A549 (cell line): ENCODE data around the gene CALCOCO1. TPM values are rescaled to one million over a fixed set of nuclear protein-coding genes. Genes with fewer than 3 reads are reported as not detected.

ENCODE experiments used
- ATAC-seq, 2 experiments: fragments of 200-7000 bp in 1 of 2; fragments of >200 bp in 1 of 2; cut with Nextera tagmentation in 1 of 2; cut with Tn5 transposase in 1 of 2; 3 replicates each; pipeline versions ENCODE4 v1.8.0 to v1.9.1; 2018 to 2020; ENCODE audit warnings: mild to moderate bottlenecking in 1 of 2, moderate library complexity in 1 of 2
- CTCF ChIA-PET: fragments of 300-600 bp; sonication (Branson Sonifier 250); formaldehyde crosslinking; extraction: SDS; loops from one replicate; lab custom pipeline; 2021; ENCODE audit warnings: antibody characterized with exemption, inconsistent platforms; lab: Yijun Ruan, JAX
- POLR2A ChIA-PET: fragments of 350-600 bp; formaldehyde crosslinking; extraction: SDS; loops from one replicate; lab custom pipeline; 2021; ENCODE audit warnings: antibody characterized with exemption, inconsistent platforms; lab: Yijun Ruan, JAX
- DNase-seq, 2 experiments: peaks; one replicate each; pipeline versions ENCODE4 v3.0.0 to v3.0.0-alpha.2; 2011 to 2016; ENCODE audit warnings: low read depth in 1 of 2, low spot score in 1 of 2
- FAIRE-seq: peaks from 2 replicates; lab custom pipeline; 2011; peaks lifted over from hg19 to GRCh38; lab: Jason Lieb, UNC
- H3K27ac ChIP-seq, 2 experiments: fragments of >200 bp; sonication (Bioruptor Twin); formaldehyde crosslinking; 3 replicates each; pipeline ENCODE4 v1.5.1; 2016 to 2017
- H3K4me1 ChIP-seq: fragments of >200 bp; sonication (Bioruptor Twin); formaldehyde crosslinking; 3 replicates; pipeline ENCODE4 v1.6.1; 2016
- H3K4me2 ChIP-seq: fragments of >200 bp; sonication (Bioruptor Twin); formaldehyde crosslinking; 3 replicates; pipeline ENCODE4 v1.6.1; 2016
- H3K4me3 ChIP-seq: fragments of >200 bp; sonication (Bioruptor Twin); formaldehyde crosslinking; 3 replicates; pipeline ENCODE4 v1.5.1; 2016
- H3K9me3 ChIP-seq: fragments of >200 bp; sonication (Bioruptor Twin); formaldehyde crosslinking; 3 replicates; pipeline ENCODE4 v1.6.1; 2016
- ATOH8 ChIP-seq: fragments of 250-450 bp; sonication (Bioruptor Pico); IDR thresholded peaks from 2 replicates; pipeline ENCODE4 v1.5.0; 2020; ENCODE audit warnings: low read depth, mild to moderate bottlenecking, moderate library complexity
- BCL3 ChIP-seq: fragments of >200 bp; sonication (Bioruptor Twin); formaldehyde crosslinking; IDR thresholded peaks from 3 replicates; pipeline ENCODE4 v1.6.1; 2016
- CBX2 ChIP-seq: fragments of 200-600 bp; sonication (generic); IDR thresholded peaks from 2 replicates; pipeline ENCODE4 v1.6.1; 2016; ENCODE audit warnings: low read depth, mild to moderate bottlenecking, borderline replicate concordance
- CBX8 ChIP-seq: fragments of 200-600 bp; sonication (generic); IDR thresholded peaks from 2 replicates; pipeline ENCODE4 v1.6.1; 2016
- CHD2 ChIP-seq: fragments of 150-350 bp; IDR thresholded peaks from 2 replicates; pipeline ENCODE4 v1.6.1; 2014; ENCODE audit warnings: low read length; ENCODE audit not compliant: partially characterized antibody
- CTCF ChIP-seq: fragments of >200 bp; sonication (Bioruptor Twin); formaldehyde crosslinking; IDR thresholded peaks from 3 replicates; pipeline ENCODE4 v1.5.1; 2016
- E2F6 ChIP-seq: IDR thresholded peaks from 2 replicates; pipeline ENCODE4 v1.6.1; 2012; ENCODE audit warnings: low read depth, borderline replicate concordance
- EHF ChIP-seq: fragments of 250-450 bp; sonication (Bioruptor Pico); IDR thresholded peaks from 2 replicates; pipeline ENCODE4 v1.5.0; 2020; ENCODE audit warnings: mild to moderate bottlenecking
- ELK1 ChIP-seq: fragments of 150-350 bp; IDR thresholded peaks from 2 replicates; pipeline ENCODE4 v1.6.1; 2014; ENCODE audit warnings: low read depth, mild to moderate bottlenecking, low read length
- EP300 ChIP-seq, 2 experiments: fragments of >200 bp; sonication (Bioruptor Twin); formaldehyde crosslinking; IDR thresholded peaks; 2 replicates in 1 of 2; 3 replicates in 1 of 2; pipeline ENCODE4 v1.6.1; 2016 to 2017
- HEYL ChIP-seq: fragments of 250-450 bp; sonication (Bioruptor Pico); IDR thresholded peaks from 2 replicates; pipeline ENCODE4 v1.8.0; 2021; ENCODE audit warnings: mild to moderate bottlenecking, moderate library complexity
- HMGXB4 ChIP-seq: fragments of 250-450 bp; sonication (Bioruptor Pico); IDR thresholded peaks from 2 replicates; pipeline ENCODE4 v1.5.0; 2021; ENCODE audit warnings: mild to moderate bottlenecking, moderate library complexity, borderline replicate concordance
- HOXA7 ChIP-seq: fragments of 250-450 bp; sonication (Bioruptor Pico); IDR thresholded peaks from 2 replicates; pipeline ENCODE4 v1.5.0; 2020; ENCODE audit warnings: mild to moderate bottlenecking, moderate library complexity
- JUNB ChIP-seq: fragments of >200 bp; sonication (Bioruptor Twin); formaldehyde crosslinking; IDR thresholded peaks from 2 replicates; pipeline ENCODE4 v1.6.1; 2016
- KDM1A ChIP-seq: fragments of 200-600 bp; sonication (generic); IDR thresholded peaks from 2 replicates; pipeline ENCODE4 v1.6.1; 2016; ENCODE audit warnings: low read depth, mild to moderate bottlenecking
- MAX ChIP-seq: IDR thresholded peaks from 2 replicates; pipeline ENCODE4 v1.6.1; 2012
- MAZ ChIP-seq: fragments of 150-350 bp; IDR thresholded peaks from 2 replicates; pipeline ENCODE4 v1.6.1; 2014; ENCODE audit warnings: antibody characterized with exemption, low read depth, low read length, borderline replicate concordance
- NFE2L2 ChIP-seq: fragments of 150-350 bp; conservative IDR thresholded peaks from 2 replicates; pipeline ENCODE4 v1.6.1; 2014; ENCODE audit warnings: low read length
- NR3C1 ChIP-seq: fragments of >200 bp; sonication (Bioruptor Twin); formaldehyde crosslinking; IDR thresholded peaks from 3 replicates; pipeline ENCODE4 v1.6.1; 2017
- PHF8 ChIP-seq: fragments of 200-600 bp; sonication (generic); IDR thresholded peaks from 2 replicates; pipeline ENCODE4 v1.6.1; 2016; ENCODE audit warnings: low read depth, mild to moderate bottlenecking, antibody characterized with exemption, moderate library complexity, borderline replicate concordance
- POLR2AphosphoS2 ChIP-seq: conservative IDR thresholded peaks from 2 replicates; pipeline ENCODE4 v1.6.1; 2012; ENCODE audit warnings: low read length, improper control_type of control experiment, inconsistent platforms
- RAD21 ChIP-seq, 2 experiments: fragments of >200 bp in 1 of 2; sonication (Bioruptor Twin) in 1 of 2; formaldehyde crosslinking in 1 of 2; IDR thresholded peaks in 1 of 2; conservative IDR thresholded peaks in 1 of 2; 2 replicates in 1 of 2; 3 replicates in 1 of 2; pipeline ENCODE4 v1.6.1; 2012 to 2018; ENCODE audit warnings: inconsistent platforms in 1 of 2
- RNF2 ChIP-seq: fragments of 200-600 bp; sonication (generic); IDR thresholded peaks from 2 replicates; pipeline ENCODE4 v1.6.1; 2016; ENCODE audit warnings: low read depth, mild to moderate bottlenecking, antibody characterized with exemption, moderate library complexity, borderline replicate concordance
- SMC3 ChIP-seq: fragments of >200 bp; sonication (Bioruptor Twin); formaldehyde crosslinking; IDR thresholded peaks from 3 replicates; pipeline ENCODE4 v1.6.1; 2018; ENCODE audit warnings: inconsistent platforms
- SREBF2 ChIP-seq: fragments of 450-650 bp; IDR thresholded peaks from 2 replicates; pipeline ENCODE4 v1.6.1; 2014; ENCODE audit warnings: mild to moderate bottlenecking, moderate library complexity
- TFCP2L1 ChIP-seq: fragments of 250-450 bp; sonication (Bioruptor Pico); IDR thresholded peaks from 2 replicates; pipeline ENCODE4 v1.5.0; 2021; ENCODE audit warnings: mild to moderate bottlenecking
- TP53 ChIP-seq: fragments of 250-450 bp; sonication (Bioruptor Pico); IDR thresholded peaks from 2 replicates; pipeline ENCODE4 v1.5.0; 2021; ENCODE audit warnings: mild to moderate bottlenecking, moderate library complexity
- ZFP36 ChIP-seq: fragments of 450-650 bp; IDR thresholded peaks from 2 replicates; pipeline ENCODE4 v1.6.1; 2014; ENCODE audit warnings: borderline replicate concordance; ENCODE audit not compliant: partially characterized antibody
- ZNF302 ChIP-seq: fragments of 250-450 bp; sonication (Bioruptor Pico); IDR thresholded peaks from 2 replicates; pipeline ENCODE4 v1.9.0; 2021; ENCODE audit warnings: inconsistent platforms, mild to moderate bottlenecking, moderate library complexity
- WGBS: methylation state at CpG from one replicate; pipeline ENCODE4 v1.1.6; 2017; ENCODE audit errors: missing lambda C conversion rate; 5-methylcytosine and 5-hydroxymethylcytosine counted together
- polyA plus RNA-seq, 4 experiments: library from polyadenylated mRNA; depleted of rRNA in 3 of 4; stranded (reverse); fragments of >200 nt; fragmentation: RNase III in 1 of 4; extraction: RNeasy Plus Mini Kit Qiagen cat#74134 plus additional on column Dnase treatment in 1 of 4; gene quantifications; 2 replicates in 3 of 4; 3 replicates in 1 of 4; pipeline ENCODE4 v1.2.3, GENCODE V29; 2011 to 2017

The CALCOCO1 gene
- polyA plus RNA-seq, 2 of the 4 experiments (the other 2 are of a cell fraction), result 28.8 to 41.5 TPM

- no peak for FAIRE-seq
- ChIA-PET CTCF (interaction anchor here (1.0 to 1.7 kb wide), 2 partner anchors 16 to 30 kb away, joined by 3 to 5 read pairs; no protein-coding TSS in a partner anchor), POLR2A (no interaction called here)
- H3K4me1 ChIP-seq, result 0 out of 3 replicates have a peak, but pooled peaks cover 2% of the 10 kb centered on the region
- DNase-seq, result no peak
- no peak overlapping the region for H3K4me3 ChIP-seq
- no peak for TF ChIP-seq EP300 (IDR thresholded peaks at IDR 0.05)
- no peak for TF ChIP-seq MAX
- TF ChIP-seq ATOH8, result no peak
- TF ChIP-seq MAZ, result no peak
- TF ChIP-seq CBX8, result no peak
- TF ChIP-seq BCL3, result no peak
- no peak for TF ChIP-seq ZFP36
- no peak for TF ChIP-seq JUNB
- no peak for TF ChIP-seq ELK1
- no peak for TF ChIP-seq HOXA7 (CRISPR knock-in tag)
- no peak for TF ChIP-seq RNF2
- no peak for TF ChIP-seq HMGXB4
- TF ChIP-seq TFCP2L1 (CRISPR knock-in tag), result no peak
- no peak for TF ChIP-seq CBX2
- no peak overlapping the region for H3K27ac ChIP-seq
- ATAC-seq, result peak in 1 of 2 experiments; percentile 54; a peak in 2 of 6 replicates
- no peaks in the 10 kb centered on the region for H3K9me3 ChIP-seq
- 31% methylated on average over 1 of the region's 1 CpG for WGBS
- no peak overlapping the region for H3K4me2 ChIP-seq
Observed at GRCh38 chr12:53776872-53777271, 49.6 kb upstream of the CALCOCO1 start.

- FAIRE-seq, result no peak
- no peaks in the 10 kb centered on the region for H3K9me3 ChIP-seq
- no peak for ATAC-seq
- WGBS, result 79% methylated on average over 6 of the region's 6 CpGs
- no peak overlapping the region for H3K4me2 ChIP-seq
- TF ChIP-seq CTCF (no peak), TFCP2L1 (CRISPR knock-in tag) (no peak), EP300 (IDR thresholded peaks at IDR 0.05) (no peak), MAZ (no peak), ZNF302 (no peak), SREBF2 (no peak), PHF8 (no peak), RAD21 (conservative IDR thresholded peaks at IDR 0.05 in 1 of 2, IDR thresholded peaks at IDR 0.05 in 1 of 2) (no peak), KDM1A (no peak), E2F6 (no peak), NR3C1 (no peak), POLR2AphosphoS2 (no peak), EHF (CRISPR knock-in tag) (no peak), HEYL (CRISPR knock-in tag) (no peak), TP53 (CRISPR knock-in tag) (no peak), CHD2 (no peak), NFE2L2 (no peak), ZFP36 (no peak), SMC3 (no peak)
- H3K27ac ChIP-seq, result no peak overlapping the region
- ChIA-PET CTCF (interaction anchor here (0.6 to 1.7 kb wide), 8 partner anchors 9 to 210 kb away, joined by 3 to 6 read pairs (median 4); partner anchors contain the start of gene HOXC10), POLR2A (no interaction called here)
- no peak for DNase-seq
- H3K4me1 ChIP-seq, result peaks cover 7% of the 10 kb centered on the region; the same call in 2 of the 3 replicates
- no peak overlapping the region for H3K4me3 ChIP-seq
Observed at GRCh38 chr12:53775478-53776145, 48.4 kb upstream of the CALCOCO1 start.
